Stimulated activated naive CD8-positive, alpha-beta T cell treated with anti-CD3 and anti-CD28 coated beads, Interleukin-15, Interleukin-2, amounts not matched to agents 100 ng/mL and 50 ng/mL, for 24 hours (primary cell): ENCODE measurements around the gene THSD4.

Experiments
- H3K27ac Mint-ChIP-seq: one replicate; pipeline ENCODE4 v1.8.0; 2021; ENCODE audit warnings: mild to moderate bottlenecking, mixed read lengths
- H3K27me3 Mint-ChIP-seq: one replicate; pipeline ENCODE4 v1.8.0; 2021; ENCODE audit warnings: mixed read lengths
- H3K36me3 Mint-ChIP-seq: one replicate; pipeline ENCODE4 v1.8.0; 2021; ENCODE audit warnings: low read depth, mixed read lengths
- H3K4me1 Mint-ChIP-seq: one replicate; pipeline ENCODE4 v1.8.0; 2021; ENCODE audit warnings: low read depth, mixed read lengths
- H3K4me3 Mint-ChIP-seq: one replicate; pipeline ENCODE4 v1.8.0; 2021; ENCODE audit warnings: mild to moderate bottlenecking, mixed read lengths
- H3K9me3 Mint-ChIP-seq: one replicate; pipeline ENCODE4 v1.8.0; 2021; ENCODE audit warnings: mixed read lengths

THSD4 gene

DNA sequence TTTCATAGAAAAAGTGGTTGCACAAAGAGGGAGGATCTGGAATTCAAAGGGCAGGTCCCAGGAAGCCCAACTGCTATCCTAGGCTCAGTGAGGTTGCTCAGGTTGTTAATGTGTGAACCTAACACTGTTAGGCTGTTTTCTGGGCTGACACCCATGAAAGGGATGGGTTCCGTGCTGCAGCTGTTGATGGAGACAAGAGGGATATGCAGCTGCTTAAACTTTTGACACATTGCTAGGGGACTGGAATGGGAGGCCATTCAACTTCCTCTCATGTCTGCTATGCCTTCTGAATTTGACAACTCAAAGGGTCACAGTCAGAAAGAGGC is 497.1 kb downstream of the THSD4 start:
- Mint-ChIP-seq H3K4me3 (no peak overlapping the region), H3K27ac (no peak overlapping the region), H3K27me3 (peaks cover 20% of the 10 kb centered on the region), H3K9me3 (no peaks in the 10 kb centered on the region), H3K4me1 (no peaks in the 10 kb centered on the region), H3K36me3 (no peaks in the 10 kb centered on the region)

DNA sequence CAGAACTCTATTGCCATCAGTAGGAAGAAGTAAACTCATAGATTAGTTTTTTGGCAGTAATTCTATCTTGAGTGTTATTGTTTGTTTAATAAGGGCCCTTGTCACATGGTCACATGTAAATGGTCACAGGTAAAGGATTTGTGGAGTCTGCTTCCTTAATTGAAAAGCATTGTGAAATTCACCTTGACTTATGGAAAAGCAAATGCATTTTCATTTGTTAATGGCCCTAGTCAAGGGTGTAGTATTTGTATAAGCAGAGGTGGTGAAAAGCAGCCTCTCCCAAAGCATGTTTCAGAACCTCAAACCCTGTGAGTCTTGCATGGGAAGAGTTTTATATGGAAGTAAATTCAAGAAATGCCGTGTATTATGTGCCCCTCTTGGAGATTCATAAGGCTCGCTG is 497.6 kb downstream of the THSD4 start:
- Mint-ChIP-seq H3K4me1 (no peaks in the 10 kb centered on the region), H3K36me3 (no peaks in the 10 kb centered on the region), H3K9me3 (no peaks in the 10 kb centered on the region), H3K27ac (no peak overlapping the region), H3K27me3 (peaks cover 17% of the 10 kb centered on the region), H3K4me3 (no peak overlapping the region)

DNA sequence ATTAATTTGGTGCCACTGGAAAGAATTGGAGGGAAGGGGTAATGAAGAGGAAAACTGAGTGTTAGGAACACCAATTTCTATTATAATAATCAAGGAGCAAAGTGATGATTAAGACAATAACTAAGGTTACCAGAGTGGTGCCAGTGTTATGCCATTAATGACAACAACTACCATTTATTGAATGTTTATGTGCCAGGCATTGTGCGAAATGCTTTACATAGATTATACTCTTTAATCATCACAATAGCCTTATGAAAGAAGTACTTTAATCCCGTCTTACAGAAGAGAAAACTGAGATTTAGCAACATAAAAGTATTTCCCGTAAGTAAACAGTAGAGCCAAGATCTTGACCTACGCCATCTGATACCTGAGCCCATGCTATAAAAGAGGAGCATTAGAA is 507.8 kb downstream of the THSD4 start:
- H3K4me1 Mint-ChIP-seq: no peaks in the 10 kb centered on the region
- H3K9me3 Mint-ChIP-seq: no peaks in the 10 kb centered on the region
- H3K36me3 Mint-ChIP-seq: no peaks in the 10 kb centered on the region
- H3K27me3 Mint-ChIP-seq: peaks cover 15% of the 10 kb centered on the region
- H3K4me3 Mint-ChIP-seq: no peak overlapping the region
- no peak overlapping the region for H3K27ac Mint-ChIP-seq

DNA sequence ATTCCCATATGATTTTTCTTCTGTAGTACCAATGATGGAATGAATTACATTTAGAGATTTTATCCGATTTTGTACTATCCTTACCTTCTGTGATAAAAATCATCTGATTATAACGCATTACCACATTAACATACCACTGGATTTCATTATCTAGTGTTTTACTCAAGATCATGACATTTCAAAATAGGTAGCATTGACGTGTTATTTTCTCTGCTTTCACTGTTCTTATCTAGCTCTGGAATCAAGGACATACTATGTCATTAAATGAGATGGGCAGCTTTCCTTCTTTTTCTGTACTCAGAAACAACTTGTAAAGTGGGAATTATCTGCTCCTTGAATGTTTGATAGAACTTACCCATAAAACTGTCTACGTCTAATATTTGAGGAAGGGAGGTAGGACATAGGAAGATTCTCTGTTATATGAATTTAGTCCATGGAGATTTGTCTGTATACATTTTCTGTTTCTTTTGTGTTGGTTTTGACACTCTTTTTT is 511.4 kb downstream of the THSD4 start:
- Mint-ChIP-seq H3K27ac (no peak overlapping the region), H3K36me3 (no peaks in the 10 kb centered on the region), H3K4me1 (no peaks in the 10 kb centered on the region), H3K4me3 (no peak overlapping the region), H3K27me3 (peaks cover 11% of the 10 kb centered on the region), H3K9me3 (no peaks in the 10 kb centered on the region)

DNA sequence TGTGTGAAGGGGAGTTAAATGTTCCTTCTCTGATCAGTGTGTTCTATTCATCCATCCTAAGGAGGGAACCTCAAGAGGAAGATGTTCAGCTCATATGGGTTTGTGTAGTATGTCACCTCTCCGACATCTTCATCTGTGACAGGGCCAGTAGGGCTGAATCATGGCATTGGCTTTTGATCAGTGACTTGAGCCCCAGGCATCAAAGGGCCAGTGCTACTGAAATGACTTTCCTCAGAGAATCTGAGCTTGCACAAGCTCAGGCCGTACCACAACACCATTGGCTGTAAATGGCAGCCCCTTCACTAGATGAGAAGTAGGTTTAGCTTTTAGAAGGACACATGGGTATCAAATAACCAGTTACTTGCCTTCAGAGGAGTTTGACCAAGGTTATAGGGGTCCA is 511.9 kb downstream of the THSD4 start:
- H3K9me3 Mint-ChIP-seq: no peaks in the 10 kb centered on the region
- no peak overlapping the region for H3K27ac Mint-ChIP-seq
- H3K4me1 Mint-ChIP-seq: no peaks in the 10 kb centered on the region
- no peak overlapping the region for H3K4me3 Mint-ChIP-seq
- H3K27me3 Mint-ChIP-seq: peaks cover 13% of the 10 kb centered on the region
- H3K36me3 Mint-ChIP-seq: no peaks in the 10 kb centered on the region

DNA sequence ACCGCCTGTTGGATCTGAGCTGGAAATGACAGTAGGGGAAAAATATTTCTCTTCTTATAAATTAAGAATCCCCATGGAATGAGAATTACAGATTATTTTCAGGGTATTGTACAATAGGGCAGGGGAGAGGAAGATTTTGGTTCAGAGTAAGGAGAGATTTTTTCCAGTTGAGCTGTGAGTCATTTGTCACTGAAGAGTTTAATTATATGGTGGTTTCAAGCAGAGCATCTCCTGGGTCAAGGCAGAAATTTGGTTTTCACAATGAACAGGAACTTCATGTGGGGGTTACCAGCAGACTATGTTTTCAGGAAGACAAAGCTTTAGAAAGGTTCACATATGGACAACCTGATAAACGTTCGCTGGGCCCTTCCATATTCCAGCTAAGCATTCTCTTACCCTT is 512.3 kb downstream of the THSD4 start:
- Mint-ChIP-seq H3K27ac (no peak overlapping the region), H3K9me3 (no peaks in the 10 kb centered on the region), H3K36me3 (no peaks in the 10 kb centered on the region), H3K27me3 (peaks cover 13% of the 10 kb centered on the region), H3K4me1 (no peaks in the 10 kb centered on the region), H3K4me3 (no peak overlapping the region)

DNA sequence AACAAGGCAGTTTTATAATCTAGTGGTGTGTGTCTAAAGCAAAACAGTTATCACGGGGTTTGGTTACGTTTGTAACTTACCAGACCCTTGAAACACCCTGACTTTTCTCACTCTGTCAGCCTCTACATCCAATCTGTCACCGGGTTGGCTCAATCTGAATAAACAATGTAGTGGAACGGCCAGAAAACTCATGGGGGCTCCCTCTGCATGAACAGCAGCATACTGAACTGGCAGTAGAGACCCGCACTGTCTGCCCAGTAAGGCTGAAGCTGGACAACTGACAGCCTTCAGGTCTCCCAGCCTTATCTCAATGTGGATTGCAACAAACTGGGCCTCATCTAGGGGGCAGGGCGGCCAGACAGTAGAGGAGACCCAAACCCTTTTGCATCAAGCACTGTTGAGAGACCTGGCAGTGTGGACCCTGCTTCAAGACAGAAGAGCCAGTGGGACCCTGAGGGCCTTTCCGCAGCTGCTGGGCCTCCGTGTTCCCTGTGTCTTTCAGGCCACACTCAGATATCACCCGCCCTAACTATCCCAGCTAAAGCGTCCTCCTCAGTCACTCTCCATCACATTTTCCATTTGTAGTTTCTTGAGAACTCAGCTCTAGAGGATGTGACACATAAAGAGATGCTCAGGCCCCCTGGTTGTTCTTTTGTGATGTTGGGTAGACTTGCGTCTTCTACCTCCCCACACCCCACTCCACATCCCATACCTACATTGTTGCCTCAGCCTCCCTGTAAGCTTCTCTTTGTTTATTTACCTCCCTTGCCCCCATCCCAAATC is 513.9 kb downstream of the THSD4 start:
- Mint-ChIP-seq H3K27ac (no peak overlapping the region), H3K36me3 (no peaks in the 10 kb centered on the region), H3K4me1 (no peaks in the 10 kb centered on the region), H3K4me3 (no peak overlapping the region), H3K9me3 (no peaks in the 10 kb centered on the region), H3K27me3 (peaks cover 4% of the 10 kb centered on the region)

DNA sequence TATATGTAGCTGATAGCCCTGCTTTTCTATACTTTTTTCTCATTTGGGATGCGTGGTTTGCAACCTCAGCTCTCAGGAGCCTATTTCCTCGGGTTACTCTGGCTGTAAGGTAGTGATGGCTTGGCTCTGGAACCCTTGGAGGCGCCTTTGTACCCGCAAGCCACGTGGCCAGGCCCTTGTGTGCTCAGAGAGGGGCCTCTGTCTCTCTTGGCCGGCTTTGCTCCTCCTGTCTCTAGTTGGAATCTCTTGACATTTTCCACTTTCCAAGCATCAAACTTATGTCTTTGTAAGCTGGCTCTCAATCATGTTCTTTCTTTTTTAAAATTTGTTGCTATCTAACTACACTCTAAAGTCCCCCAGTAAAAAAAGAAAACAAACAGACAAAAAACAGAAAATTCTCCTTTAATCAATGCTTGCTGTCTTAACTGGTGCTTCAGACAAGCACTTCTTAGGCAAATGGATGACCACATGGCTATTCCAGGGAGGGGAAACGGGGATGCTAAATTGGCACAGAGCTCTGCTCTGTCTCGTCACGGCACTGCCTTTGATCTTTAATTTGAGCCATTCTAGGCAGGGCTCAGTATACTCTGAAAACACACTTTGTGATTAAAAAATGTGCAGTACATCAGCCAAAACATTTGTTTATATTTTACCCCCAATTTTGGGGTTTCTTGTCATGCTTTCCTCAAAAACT is 514.7 kb downstream of the THSD4 start:
- no peaks in the 10 kb centered on the region for H3K9me3 Mint-ChIP-seq
- H3K4me1 Mint-ChIP-seq: no peaks in the 10 kb centered on the region
- no peak overlapping the region for H3K27ac Mint-ChIP-seq
- no peaks in the 10 kb centered on the region for H3K36me3 Mint-ChIP-seq
- no peak overlapping the region for H3K4me3 Mint-ChIP-seq
- peaks cover 5% of the 10 kb centered on the region for H3K27me3 Mint-ChIP-seq

DNA sequence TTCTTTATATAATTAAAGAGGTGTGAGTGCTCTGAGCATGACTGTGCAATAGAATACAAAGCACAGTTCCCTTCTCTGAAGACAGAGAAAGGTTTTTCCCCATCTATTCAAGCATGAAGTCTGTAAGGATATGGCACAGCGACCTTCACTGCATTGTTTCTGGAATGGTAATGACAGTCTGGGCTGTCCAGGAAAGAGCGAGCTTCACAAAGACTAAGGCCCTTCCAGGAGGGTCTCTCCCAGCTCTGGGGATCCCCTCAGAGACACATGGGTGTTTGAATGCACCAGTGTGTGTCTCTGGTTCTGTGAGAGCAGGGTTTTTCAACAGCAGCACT is 515.2 kb downstream of the THSD4 start:
- Mint-ChIP-seq H3K9me3 (no peaks in the 10 kb centered on the region), H3K27ac (no peak overlapping the region), H3K4me1 (no peaks in the 10 kb centered on the region), H3K27me3 (peaks cover 10% of the 10 kb centered on the region), H3K4me3 (no peak overlapping the region), H3K36me3 (no peaks in the 10 kb centered on the region)

DNA sequence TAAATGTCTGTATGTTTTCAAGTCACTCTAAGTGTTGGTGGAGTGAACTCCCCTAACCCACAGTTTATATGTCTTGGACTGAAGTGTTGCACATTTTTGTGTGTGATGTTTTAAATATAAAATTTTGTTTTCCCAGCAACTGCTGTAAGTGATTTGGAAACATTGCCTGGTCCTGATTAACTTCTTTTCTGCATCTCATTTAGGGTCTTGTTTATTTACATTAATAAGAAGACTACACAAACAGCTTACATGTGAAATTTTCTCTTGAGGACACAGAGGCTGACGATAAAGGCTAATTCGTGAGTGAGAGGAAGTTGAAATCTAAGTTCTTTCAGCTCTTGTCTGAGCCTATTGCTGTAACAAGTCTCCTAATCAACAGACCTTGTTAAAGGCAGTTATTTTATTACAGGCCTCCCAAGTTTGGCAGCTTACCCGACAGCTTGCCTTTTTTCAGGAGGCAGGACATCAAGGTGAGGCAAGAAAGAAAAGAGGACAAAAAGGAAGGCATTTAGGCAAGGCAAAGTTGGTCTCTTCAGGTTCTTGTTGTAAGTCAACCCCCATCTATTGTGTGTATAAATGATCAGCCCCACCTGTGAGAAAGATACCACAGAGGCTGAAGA is 517.4 kb downstream of the THSD4 start:
- Mint-ChIP-seq H3K4me3 (no peak overlapping the region), H3K9me3 (no peaks in the 10 kb centered on the region), H3K4me1 (no peaks in the 10 kb centered on the region), H3K27ac (no peak overlapping the region), H3K36me3 (no peaks in the 10 kb centered on the region), H3K27me3 (peaks cover 16% of the 10 kb centered on the region)

DNA sequence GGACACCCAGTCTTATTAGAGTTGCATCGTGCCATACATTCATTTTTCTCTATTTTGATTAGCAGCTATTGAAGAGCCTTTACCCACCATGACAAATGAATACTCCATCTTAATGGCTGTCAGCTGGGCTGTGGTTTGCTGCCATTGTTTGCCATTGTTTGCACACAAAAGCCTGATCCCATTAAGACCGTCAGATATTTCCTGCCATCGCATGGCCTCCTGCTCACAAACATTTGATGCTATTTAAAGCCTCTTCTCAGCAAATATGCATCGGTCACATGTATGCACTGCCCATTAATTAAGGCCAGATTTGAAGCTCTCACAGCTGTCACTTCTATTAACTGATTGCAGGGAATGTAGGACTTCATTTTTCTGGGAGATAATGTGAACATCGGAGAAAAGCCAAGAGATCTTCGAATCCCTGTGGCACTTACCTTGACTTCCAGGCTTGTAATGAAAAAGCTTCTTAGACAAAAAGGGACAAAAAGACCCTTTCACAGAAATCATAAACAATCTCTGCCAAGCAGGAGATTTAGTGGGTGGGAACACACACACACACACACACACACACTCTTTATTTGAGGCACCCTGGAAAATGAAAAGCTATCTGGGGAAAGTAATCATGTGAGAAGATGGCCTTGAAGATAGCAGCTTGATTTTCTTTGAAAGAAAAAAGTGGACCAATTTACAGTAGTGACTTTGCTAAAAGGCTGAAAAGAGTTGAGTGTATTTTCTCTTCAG is 519.7 kb downstream of the THSD4 start:
- Mint-ChIP-seq H3K27me3 (peaks cover 16% of the 10 kb centered on the region), H3K9me3 (no peaks in the 10 kb centered on the region), H3K36me3 (no peaks in the 10 kb centered on the region), H3K4me1 (no peaks in the 10 kb centered on the region), H3K27ac (no peak overlapping the region), H3K4me3 (no peak overlapping the region)

DNA sequence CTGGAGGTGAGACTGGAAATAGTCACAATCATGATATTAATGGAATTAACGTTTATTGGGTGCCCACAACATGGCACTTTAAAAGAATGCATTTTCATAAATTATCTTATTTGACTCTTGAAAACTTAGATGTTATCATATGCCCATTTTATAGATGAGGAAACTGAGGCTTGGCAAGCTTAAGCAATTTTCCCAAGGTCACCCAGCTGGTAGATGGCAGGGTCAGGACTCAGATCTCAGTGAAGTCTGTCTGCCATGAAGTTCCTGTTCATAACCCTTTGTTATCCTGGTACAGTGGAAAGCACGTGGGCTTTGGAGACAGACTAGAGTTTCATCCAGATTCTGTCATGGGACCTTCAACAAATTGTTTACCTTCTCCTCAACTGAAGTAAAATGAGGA is 520.5 kb downstream of the THSD4 start:
- Mint-ChIP-seq H3K36me3 (no peaks in the 10 kb centered on the region), H3K27ac (no peak overlapping the region), H3K27me3 (peaks cover 19% of the 10 kb centered on the region), H3K4me3 (no peak overlapping the region), H3K9me3 (no peaks in the 10 kb centered on the region), H3K4me1 (no peaks in the 10 kb centered on the region)

DNA sequence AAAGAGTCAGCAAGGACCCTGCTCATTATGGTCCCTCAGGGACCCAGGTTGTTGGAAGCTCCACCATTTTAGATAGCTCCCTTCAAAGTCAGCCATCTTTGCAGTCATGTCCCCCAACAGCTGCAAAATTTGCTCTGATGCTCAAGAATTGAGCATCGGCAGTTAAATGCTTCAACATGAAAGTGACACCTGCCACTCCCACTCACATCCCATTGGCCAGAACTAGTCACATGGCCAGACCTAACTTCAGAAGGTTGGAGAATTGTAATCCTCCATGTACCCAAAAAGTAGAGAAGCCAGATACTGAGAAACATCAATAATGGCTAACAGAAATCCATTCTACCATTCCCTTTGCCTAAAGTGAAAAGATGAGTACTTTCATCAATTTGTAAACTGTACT is 523.6 kb downstream of the THSD4 start:
- Mint-ChIP-seq H3K27me3 (peaks cover 23% of the 10 kb centered on the region), H3K4me1 (no peaks in the 10 kb centered on the region), H3K9me3 (no peaks in the 10 kb centered on the region), H3K36me3 (no peaks in the 10 kb centered on the region), H3K4me3 (no peak overlapping the region), H3K27ac (no peak overlapping the region)

DNA sequence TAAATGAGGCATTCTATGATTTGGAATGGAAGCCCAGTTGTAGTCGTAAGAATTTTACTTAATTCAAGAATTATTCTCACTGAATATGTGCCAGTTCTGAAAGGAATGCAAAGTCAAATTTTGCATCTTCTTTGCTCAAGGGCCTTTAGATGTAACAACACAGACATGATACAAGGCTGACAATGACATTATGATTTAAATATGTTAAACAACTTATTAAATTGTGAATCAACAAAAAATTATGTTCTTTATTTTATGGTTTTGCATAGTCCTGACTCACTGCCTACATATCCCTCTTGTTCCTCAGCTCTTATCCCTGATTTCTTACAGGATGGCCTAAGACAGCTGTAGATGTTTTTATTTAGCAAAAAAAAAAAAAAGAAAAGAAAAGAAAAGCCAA is 524.2 kb downstream of the THSD4 start:
- Mint-ChIP-seq H3K9me3 (no peaks in the 10 kb centered on the region), H3K36me3 (no peaks in the 10 kb centered on the region), H3K27me3 (peaks cover 23% of the 10 kb centered on the region), H3K27ac (no peak overlapping the region), H3K4me3 (no peak overlapping the region), H3K4me1 (no peaks in the 10 kb centered on the region)

DNA sequence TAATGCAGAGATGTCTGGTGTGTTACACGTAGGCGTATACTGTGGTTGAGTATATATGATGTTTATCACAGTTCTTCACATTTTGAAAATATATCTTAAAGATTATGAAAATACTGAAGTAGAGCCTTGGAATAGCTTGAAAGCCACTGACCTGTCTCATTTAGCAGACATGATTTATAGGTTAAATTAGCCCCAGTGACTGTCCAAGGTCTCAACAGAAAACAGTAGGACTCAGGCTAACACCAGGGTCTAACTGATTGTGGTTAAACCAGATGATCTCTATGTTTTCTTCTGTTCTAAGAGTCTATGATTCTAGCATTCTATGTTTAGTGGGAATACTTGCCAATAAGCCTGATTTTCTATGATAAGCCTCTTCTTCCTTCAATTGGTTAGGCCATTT is 528.6 kb downstream of the THSD4 start:
- peaks cover 18% of the 10 kb centered on the region for H3K27me3 Mint-ChIP-seq
- H3K36me3 Mint-ChIP-seq: no peaks in the 10 kb centered on the region
- H3K4me3 Mint-ChIP-seq: no peak overlapping the region
- no peak overlapping the region for H3K27ac Mint-ChIP-seq
- no peaks in the 10 kb centered on the region for H3K4me1 Mint-ChIP-seq
- peaks cover 5% of the 10 kb centered on the region for H3K9me3 Mint-ChIP-seq
